ENCODE results near the gene KSR2.
A peak's percentile ranks its signal among the peaks of the same experiment; 100 is the strongest.

Gene KSR2

DNA sequence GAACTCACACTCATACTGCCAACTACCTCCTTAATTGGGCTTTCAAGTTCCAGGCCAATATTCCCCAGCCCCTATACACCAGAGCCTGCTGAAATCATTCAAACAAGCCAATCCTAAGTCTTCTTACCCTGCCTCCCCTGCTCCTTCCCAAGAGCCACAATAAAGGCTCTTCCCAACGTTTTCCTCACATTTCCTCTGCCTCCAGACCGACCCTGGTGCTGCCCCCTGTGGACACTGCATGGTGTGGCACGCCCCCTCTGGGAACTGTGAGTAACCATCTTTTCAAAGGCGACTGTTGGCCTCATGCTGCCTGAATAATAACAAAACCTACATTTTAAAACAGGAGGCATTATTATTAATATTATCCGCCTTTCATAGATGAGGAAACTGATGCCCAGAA lies 495.8 kb downstream of the KSR2 start:
- H3K27ac Mint-ChIP-seq: no peak overlapping the region
- DNase-seq: no peak

DNA sequence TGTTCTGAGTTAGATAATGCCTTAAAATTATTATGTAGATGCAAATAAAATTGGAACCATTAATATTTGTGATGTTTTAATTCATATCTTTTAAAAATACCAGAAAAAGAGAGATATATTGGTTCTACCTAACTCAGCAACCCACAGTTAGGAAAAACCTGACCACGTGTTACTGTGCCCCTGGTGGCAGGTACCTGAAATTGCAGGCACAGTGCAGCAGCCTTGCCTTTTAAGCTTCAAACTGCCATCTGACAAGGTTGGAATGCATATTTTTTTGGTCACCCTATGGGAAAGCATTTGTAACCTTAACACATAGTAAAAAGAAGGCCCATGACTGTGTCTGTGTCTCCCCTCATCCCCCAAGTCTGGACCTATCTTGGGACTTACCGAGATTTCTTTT lies 498.0 kb downstream of the KSR2 start:
- Mint-ChIP-seq H3K4me1 (no peaks in the 10 kb centered on the region), H3K27ac (no peak overlapping the region), H3K27me3 (peaks cover 9% of the 10 kb centered on the region), H3K4me3 (no peak overlapping the region), H3K9me3 (peaks cover 15 to 20% of the 10 kb centered on the region in 2 donors)
- no peak for ATAC-seq
- DNase-seq: no peak

More for the DNA sequence above, 495.8 kb downstream of the KSR2 start:
- H3K4me1 Mint-ChIP-seq: no peaks in the 10 kb centered on the region
- H3K9me3 Mint-ChIP-seq: peaks cover 15 to 20% of the 10 kb centered on the region in 2 donors
- peaks cover 9% of the 10 kb centered on the region for H3K27me3 Mint-ChIP-seq
- no peak overlapping the region for H3K4me3 Mint-ChIP-seq
- ATAC-seq: no peak

DNA sequence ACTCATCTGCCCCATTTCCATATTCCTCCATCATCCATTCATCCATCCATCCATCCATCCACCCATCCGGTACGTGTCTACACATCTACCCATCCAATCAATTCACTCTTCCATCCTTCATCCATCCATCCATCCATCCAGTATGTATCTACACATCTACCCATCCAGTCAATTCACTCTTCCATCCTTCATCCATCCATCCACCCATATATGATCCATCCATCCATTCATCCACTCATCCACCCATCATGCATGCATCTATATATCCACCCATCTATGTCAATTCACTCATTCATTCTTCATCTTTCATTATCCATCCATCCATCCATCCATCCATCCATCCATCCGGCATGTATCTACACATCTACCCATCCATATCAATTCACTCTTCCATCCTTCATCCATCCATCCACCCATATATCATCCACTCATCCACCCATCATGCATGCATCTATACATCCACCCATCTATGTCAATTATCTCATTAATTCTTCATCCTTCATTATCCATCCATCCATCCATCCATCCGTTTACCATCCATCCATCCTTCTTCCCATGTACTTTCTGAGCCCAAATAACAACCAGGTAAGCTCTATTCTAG lies 498.8 kb downstream of the KSR2 start:
- no peak overlapping the region for H3K27ac Mint-ChIP-seq
- DNase-seq (no peak), ATAC-seq (no peak)
- H3K9me3 Mint-ChIP-seq: peaks cover 12 to 18% of the 10 kb centered on the region in 2 donors
- no peak overlapping the region for H3K4me3 Mint-ChIP-seq
- no peaks in the 10 kb centered on the region for H3K4me1 Mint-ChIP-seq
- H3K27me3 Mint-ChIP-seq: peaks cover 7% of the 10 kb centered on the region

DNA sequence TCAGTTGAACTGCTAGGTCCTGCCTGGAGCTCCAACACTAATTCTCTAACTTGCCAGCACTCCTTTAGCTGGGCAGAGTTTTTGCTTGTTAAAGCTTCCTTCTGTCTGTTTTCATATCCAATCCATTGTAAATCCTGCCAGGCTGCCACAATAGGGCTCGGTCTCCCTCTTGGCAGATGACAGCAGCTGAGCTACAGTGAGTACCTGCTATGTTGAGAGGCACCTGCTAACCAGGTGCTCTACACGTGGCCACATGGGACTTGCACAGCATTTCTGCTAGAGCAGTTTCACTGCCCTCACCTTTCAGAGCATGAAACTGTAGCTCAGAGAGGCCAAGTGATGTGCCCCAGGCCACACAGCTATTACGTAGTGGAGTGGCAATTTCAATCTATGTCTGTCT lies 500.8 kb downstream of the KSR2 start:
- Mint-ChIP-seq H3K9me3 (peaks cover 5 to 10% of the 10 kb centered on the region in 2 donors), H3K27ac (no peak overlapping the region), H3K4me1 (no peaks in the 10 kb centered on the region), H3K4me3 (no peak overlapping the region), H3K27me3 (no peaks in the 10 kb centered on the region)
- ATAC-seq (no peak), DNase-seq (no peak)

DNA sequence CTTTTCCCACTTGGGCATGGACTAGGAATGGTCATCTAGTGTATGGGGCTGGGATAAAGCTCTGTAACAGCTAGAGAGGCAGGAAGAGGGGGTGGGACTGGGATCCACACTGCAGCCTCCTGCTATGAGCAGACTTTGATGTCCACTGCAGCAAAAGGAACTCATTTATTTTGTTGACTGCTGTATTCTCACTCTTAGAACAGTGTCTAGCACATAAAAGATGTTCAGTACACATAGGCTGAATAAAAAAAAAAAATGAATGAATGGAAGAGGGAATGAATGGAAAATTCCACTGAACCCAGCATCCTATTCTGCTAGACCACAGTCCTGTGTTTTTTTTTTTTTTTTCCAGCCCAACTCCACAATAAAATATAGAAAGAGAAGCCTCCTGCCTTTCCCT lies 501.2 kb downstream of the KSR2 start:
- Mint-ChIP-seq H3K4me3 (no peak overlapping the region), H3K9me3 (peaks cover 5 to 7% of the 10 kb centered on the region in 2 donors), H3K27me3 (peaks cover 2% of the 10 kb centered on the region), H3K4me1 (no peaks in the 10 kb centered on the region), H3K27ac (no peak overlapping the region)
- ATAC-seq: no peak
- no peak for DNase-seq

DNA sequence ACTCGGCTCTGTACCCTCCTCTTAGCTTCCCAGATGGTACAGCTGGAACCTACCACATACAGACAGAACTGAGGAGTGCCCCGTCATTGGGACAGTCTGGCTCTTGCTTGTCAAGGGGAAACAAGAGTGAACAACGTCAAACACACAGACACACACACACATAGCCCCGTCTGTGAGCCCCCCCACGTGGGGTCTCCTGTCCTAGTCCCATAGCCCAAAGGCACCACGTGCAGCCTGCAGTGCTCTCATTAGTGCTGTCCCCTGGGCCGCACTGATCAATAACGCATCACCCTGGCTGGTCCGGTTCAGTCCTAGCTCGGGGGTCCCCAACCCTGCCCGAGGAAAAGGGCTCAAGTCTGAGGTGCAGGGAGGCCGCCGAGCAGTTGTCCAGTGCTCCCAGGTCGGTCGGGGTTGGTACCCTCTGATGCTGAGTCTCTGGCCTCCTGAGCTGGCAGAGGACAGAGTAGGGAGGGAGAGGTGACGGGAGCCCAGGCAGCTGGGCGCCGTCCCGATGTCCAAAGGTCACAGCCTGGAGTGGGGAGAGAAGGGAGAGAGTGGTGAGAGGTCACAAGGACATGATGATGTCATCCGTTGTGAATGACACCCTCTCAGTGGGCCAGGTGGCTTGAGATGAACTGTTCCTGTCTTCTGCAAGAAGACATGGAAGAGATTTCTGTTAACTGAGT lies 502.0 kb downstream of the KSR2 start:
- peaks cover 7% of the 10 kb centered on the region for H3K27me3 Mint-ChIP-seq
- ATAC-seq: no peak
- H3K9me3 Mint-ChIP-seq: peaks cover 5 to 7% of the 10 kb centered on the region in 2 donors
- no peak overlapping the region for H3K27ac Mint-ChIP-seq
- H3K4me3 Mint-ChIP-seq: no peak overlapping the region
- no peak for DNase-seq
- H3K4me1 Mint-ChIP-seq: no peaks in the 10 kb centered on the region

DNA sequence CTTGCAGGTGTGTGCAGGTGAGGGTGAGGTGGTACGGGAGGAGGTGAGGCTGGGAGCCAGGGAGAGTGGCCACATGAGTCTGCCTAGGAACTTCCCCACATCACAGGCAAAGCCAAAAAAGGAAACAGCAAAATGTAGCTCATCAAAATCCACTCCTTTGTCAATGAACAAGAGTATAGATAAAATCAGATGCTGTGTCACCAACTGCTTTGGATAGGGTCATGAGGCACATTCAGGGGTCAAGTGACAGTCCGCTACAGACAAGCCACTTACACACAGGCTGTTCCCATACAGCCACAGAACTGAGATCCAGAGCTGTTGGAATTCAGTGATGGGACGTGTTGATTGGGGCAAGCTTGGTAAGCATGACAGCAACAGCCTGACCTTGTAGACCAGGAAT lies 507.1 kb downstream of the KSR2 start:
- H3K4me3 Mint-ChIP-seq: no peak overlapping the region
- no peaks in the 10 kb centered on the region for H3K4me1 Mint-ChIP-seq
- DNase-seq (no peak), ATAC-seq (no peak)
- H3K27ac Mint-ChIP-seq: no peak overlapping the region
- H3K9me3 Mint-ChIP-seq: no peaks in the 10 kb centered on the region
- H3K27me3 Mint-ChIP-seq: peaks cover 7% of the 10 kb centered on the region

DNA sequence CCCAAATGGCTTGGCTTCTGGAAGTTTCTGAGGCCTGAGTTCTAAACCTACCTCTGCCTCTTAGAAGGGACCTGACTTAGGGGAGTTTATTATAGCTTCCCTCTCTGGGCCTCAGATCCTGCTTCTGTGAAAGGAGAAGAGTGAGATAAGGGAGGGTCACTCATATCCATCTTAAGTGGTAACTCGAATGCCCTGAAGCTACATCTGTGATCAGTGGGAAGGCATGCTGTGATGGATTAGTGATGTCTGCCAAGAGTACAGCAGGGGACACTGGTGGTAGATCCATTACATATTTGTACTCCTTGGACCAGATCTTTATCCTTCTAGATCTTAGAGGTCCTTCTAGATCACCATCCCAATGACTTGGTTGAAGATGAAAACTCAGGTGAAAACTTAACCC lies 509.6 kb downstream of the KSR2 start:
- H3K27me3 Mint-ChIP-seq: peaks cover 7% of the 10 kb centered on the region
- no peak overlapping the region for H3K27ac Mint-ChIP-seq
- no peaks in the 10 kb centered on the region for H3K4me1 Mint-ChIP-seq
- ATAC-seq (no peak), DNase-seq (no peak)
- H3K4me3 Mint-ChIP-seq: no peak overlapping the region
- H3K9me3 Mint-ChIP-seq: peaks cover 5% of the 10 kb centered on the region in 2 donors

DNA sequence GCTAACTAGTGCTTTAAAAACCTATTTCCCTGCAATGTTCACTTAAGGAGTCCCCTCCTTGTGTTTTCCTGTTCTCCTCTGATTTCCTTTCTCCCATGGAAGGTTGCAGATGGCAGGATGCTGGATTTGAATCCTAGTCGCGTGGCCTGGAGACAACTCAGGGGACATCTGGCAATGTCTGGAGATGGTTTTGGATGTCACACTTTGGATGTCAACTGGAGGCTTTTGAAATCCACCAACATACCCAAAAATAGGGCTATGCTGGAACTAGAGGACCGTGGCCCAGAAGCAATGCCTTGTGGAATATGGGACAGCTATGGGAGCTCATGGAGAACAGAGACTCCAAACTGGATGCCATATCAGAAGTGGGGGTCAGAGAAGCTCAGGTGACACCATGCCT lies 511.6 kb downstream of the KSR2 start:
- no peak for DNase-seq

DNA sequence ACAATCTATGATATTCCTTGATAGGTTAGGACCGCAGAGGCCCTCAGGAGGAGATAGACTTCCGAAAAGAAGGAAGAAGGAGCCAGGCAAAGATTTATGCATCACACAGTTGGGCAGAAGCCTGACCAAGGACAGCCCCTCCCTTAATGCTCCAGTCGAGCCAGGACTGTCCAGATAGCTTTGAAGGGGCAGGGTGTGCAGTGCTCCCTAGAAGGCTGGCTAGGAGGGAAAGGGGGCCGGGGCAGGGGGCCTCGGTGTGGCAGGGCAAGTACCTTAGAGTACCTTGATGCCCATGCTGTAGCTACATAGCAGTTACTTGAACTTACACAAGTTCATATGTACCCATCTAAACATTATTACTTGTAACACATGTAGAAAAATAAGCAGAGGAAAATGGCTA lies 512.7 kb downstream of the KSR2 start:
- H3K27ac Mint-ChIP-seq: no peak overlapping the region

More for the DNA sequence above, 511.6 kb downstream of the KSR2 start:
- no peak overlapping the region for H3K27ac Mint-ChIP-seq
- H3K27me3 Mint-ChIP-seq: peaks cover under 1% of the 10 kb centered on the region
- peaks cover 5% of the 10 kb centered on the region in 2 donors for H3K9me3 Mint-ChIP-seq
- no peak for ATAC-seq
- no peak overlapping the region for H3K4me3 Mint-ChIP-seq
- H3K4me1 Mint-ChIP-seq: no peaks in the 10 kb centered on the region

DNA sequence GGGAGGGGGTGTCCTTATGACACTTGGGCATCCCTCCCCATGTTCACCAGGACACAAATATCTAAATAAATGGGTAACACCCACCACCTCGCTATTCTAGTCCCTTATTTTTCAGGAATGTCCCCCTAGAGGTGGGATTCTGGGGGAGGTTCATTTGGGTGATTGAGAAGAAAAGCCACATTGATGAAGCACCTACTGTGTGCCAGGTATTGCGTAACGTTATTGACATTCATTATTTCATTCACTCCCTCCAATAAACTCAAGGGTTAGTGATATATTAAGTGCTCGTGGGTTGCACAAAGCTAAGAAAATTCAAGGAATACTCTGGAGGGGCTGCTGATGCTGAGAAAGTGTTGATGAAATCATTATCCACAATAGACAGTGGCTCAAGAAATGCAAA lies 514.8 kb downstream of the KSR2 start:
- no peaks in the 10 kb centered on the region for H3K4me1 Mint-ChIP-seq
- peaks cover 5% of the 10 kb centered on the region in 2 donors for H3K9me3 Mint-ChIP-seq
- H3K27me3 Mint-ChIP-seq: no peaks in the 10 kb centered on the region
- H3K27ac Mint-ChIP-seq: no peak overlapping the region
- DNase-seq: no peak
- no peak overlapping the region for H3K4me3 Mint-ChIP-seq
- no peak for ATAC-seq

More for the DNA sequence above, 512.7 kb downstream of the KSR2 start:
- peaks cover 5% of the 10 kb centered on the region in 2 donors for H3K9me3 Mint-ChIP-seq
- DNase-seq (no peak), ATAC-seq (no peak)
- H3K4me1 Mint-ChIP-seq: no peaks in the 10 kb centered on the region
- H3K4me3 Mint-ChIP-seq: no peak overlapping the region
- no peaks in the 10 kb centered on the region for H3K27me3 Mint-ChIP-seq

DNA sequence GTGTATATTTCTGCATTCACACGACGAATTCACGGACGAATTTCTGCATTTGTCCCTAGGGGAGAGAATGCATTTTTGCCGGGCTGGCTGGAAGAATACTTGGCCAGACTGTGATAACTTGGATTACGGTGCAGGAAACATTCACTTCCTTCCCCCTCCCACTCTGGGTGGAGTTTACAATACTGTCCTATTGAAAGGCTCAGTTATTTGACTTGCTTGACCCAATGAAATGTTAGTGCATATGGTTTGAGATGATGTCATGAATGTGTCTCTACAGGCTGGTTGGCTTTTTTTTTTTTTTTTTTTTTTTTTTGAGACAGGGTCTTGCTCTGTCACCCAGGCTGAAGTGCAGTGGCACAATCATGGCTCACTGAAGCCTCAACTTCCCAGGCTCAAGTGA lies 516.7 kb downstream of the KSR2 start:
- Mint-ChIP-seq H3K9me3 (peaks cover 5% of the 10 kb centered on the region in 2 donors), H3K4me3 (no peak overlapping the region), H3K4me1 (no peaks in the 10 kb centered on the region), H3K27ac (no peak overlapping the region), H3K27me3 (no peaks in the 10 kb centered on the region)
- ATAC-seq: no peak
- no peak for DNase-seq

DNA sequence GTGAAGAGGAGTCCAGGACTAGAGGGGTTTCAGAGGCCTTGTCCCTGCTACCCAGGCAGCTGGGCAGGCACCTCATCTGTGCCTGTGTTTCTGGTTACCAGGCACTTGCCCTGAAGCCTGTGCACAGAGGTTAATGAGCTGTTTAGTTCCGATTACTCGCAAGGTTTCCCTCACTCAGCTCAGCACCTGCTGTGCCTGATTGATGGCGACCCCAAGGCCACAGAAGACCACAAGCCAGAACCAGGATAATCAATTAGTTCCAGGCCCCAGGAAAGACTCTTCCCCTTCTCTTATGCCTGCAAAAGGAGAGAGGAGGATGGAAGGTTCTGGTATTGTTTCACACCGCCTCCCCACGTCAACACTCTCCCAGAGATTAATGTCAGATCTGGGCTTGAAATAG lies 518.6 kb downstream of the KSR2 start:
- ATAC-seq: no peak
- Mint-ChIP-seq H3K4me1 (no peaks in the 10 kb centered on the region), H3K27ac (peak overlapping the region in 1 of 2 donors; percentile 85), H3K4me3 (no peak overlapping the region), H3K27me3 (no peaks in the 10 kb centered on the region), H3K9me3 (peaks cover under 1 to 5% of the 10 kb centered on the region in 2 donors)
- DNase-seq: no peak

DNA sequence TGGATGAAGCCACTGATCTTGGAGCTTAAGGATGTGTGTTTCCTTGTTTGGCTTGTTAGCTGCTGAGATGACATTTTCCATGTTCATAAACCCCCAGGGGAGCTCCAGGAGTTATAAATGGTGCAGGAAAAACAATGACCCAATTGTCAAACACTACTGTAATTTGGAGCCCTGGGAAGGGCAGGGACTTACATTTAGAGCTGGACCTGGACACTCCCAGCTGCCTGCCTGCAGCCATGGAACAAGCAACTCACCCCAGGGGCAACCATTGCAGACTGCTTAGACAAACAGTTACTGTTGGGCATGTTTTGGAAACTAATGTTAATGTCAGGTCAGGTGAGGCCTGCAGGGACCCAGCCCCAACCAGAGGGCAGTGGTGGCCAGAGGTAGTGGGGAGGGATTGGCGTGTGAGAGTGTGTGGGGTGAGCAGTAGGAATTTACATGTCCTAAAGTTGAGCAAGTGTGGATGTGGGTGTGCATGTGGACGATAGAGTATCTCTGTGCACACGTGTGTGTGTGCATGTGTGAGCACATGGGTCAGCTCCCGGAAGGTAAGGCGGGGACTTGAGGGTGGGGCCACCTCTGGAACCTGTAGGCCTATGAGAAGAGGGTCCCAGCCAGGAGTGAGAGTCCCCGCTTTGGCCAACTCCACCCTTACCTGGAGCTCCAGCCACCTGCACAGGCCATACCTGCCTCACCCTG lies 521.0 kb downstream of the KSR2 start:
- DNase-seq (no peak), ATAC-seq (no peak)
- H3K27ac Mint-ChIP-seq: peak overlapping the region in 1 of 2 donors; percentile 92
- H3K27me3 Mint-ChIP-seq: no peaks in the 10 kb centered on the region
- no peaks in the 10 kb centered on the region for H3K9me3 Mint-ChIP-seq
- no peak overlapping the region for H3K4me3 Mint-ChIP-seq
- no peaks in the 10 kb centered on the region for H3K4me1 Mint-ChIP-seq

DNA sequence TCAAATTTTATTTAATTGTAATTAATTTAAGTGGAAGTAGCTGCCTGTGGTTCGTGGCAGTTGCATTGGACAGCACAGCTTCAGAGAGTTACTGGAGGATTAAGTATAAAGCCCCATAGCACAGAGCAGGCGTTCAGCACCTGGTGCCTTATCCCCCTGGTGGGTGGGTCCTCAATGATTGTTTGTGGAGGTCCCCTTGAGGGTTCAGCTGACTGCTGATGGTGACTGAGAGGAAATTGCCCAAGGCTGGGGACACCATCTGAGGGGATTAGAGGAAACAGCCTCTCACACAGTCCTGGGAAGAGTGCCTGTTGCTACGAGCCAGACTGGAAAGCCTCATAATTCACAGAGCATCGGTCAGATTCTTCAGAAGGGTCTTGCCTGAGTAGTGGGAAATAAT lies 524.0 kb downstream of the KSR2 start:
- H3K27me3 Mint-ChIP-seq: no peaks in the 10 kb centered on the region
- ATAC-seq (no peak), DNase-seq (no peak)
- no peaks in the 10 kb centered on the region for H3K4me1 Mint-ChIP-seq
- H3K27ac Mint-ChIP-seq: no peak overlapping the region
- H3K9me3 Mint-ChIP-seq: no peaks in the 10 kb centered on the region
- H3K4me3 Mint-ChIP-seq: no peak overlapping the region

DNA sequence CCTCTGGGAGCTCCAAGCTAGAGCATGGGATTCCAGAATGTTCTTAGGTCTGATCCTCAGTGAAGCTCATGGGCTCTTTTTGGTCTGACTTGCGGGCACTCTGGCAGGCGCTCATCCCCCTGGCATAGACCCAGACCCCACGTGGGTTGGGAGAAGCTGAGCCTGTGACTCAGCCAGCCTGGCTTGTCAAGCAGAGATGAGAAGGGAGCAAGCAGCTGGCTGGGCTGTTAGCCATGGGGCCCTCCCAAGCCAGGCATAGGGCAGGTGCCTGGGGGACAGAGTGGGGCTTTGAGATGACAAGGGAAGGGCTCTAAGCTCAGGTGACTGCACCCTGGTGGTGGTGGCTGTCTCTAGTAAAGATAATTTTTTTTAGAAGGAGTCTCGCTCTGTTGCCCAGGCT lies 527.0 kb downstream of the KSR2 start:
- DNase-seq: no peak
- Mint-ChIP-seq H3K4me3 (no peak overlapping the region), H3K27me3 (no peaks in the 10 kb centered on the region), H3K4me1 (no peaks in the 10 kb centered on the region), H3K27ac (peak overlapping the region in 1 of 2 donors; percentile 34), H3K9me3 (no peaks in the 10 kb centered on the region)
- ATAC-seq: no peak

Measured in stimulated activated naive CD8-positive, alpha-beta T cell treated with anti-CD3 and anti-CD28 coated beads, Interleukin-15, amount 100 ng/mL, for 72 hours (primary cell).